Small intestine (tissue), 7 donors: Measurements from ENCODE around the gene CAMK2G. TPM values are rescaled to one million over a fixed set of nuclear protein-coding genes. Genes with fewer than 3 reads are reported as not detected.
A peak's percentile ranks its signal among the peaks of the same experiment; 100 is the strongest.
"Not testable (repeated sequence)": the region's sequence is repeated elsewhere in the genome, so short reads cannot be mapped to it uniquely, and the experiment has no call there.

Experiments used
- DNase-seq, 2 donors: peaks; one replicate each; pipeline versions ENCODE4 v3.0.0 to v3.0.0-alpha.2; 2013
- FAIRE-seq: peaks from 2 replicates; lab custom pipeline; 2012; peaks lifted over from hg19 to GRCh38; lab: Jason Lieb, UNC
- H3K27ac ChIP-seq, 3 donors: one replicate each; pipeline ENCODE4 v1.5.1; 2013; ENCODE audit warnings: low read length in 2 of 3, mild to moderate bottlenecking in 2 of 3, control low read depth in 1 of 3, inconsistent platforms in 1 of 3, low read depth in 1 of 3, moderate library complexity in 1 of 3
- H3K27me3 ChIP-seq, 3 donors: one replicate each; pipeline ENCODE4 v1.6.1; 2013; ENCODE audit warnings: low read length in 3 of 3, inconsistent platforms in 1 of 3; ENCODE audit not compliant: control insufficient read depth in 3 of 3, insufficient read depth in 3 of 3
- H3K36me3 ChIP-seq, 3 donors: one replicate each; pipeline ENCODE4 v1.6.1; 2013; ENCODE audit warnings: low read length in 3 of 3, inconsistent platforms in 1 of 3, low read depth in 1 of 3, mild to moderate bottlenecking in 1 of 3, moderate library complexity in 1 of 3; ENCODE audit not compliant: control insufficient read depth in 3 of 3, insufficient read depth in 2 of 3
- H3K4me1 ChIP-seq, 3 donors: one replicate each; pipeline ENCODE4 v1.6.1; 2013; ENCODE audit warnings: low read length in 2 of 3, inconsistent platforms in 1 of 3, low read depth in 1 of 3, mild to moderate bottlenecking in 1 of 3, moderate library complexity in 1 of 3; ENCODE audit not compliant: control insufficient read depth in 3 of 3, insufficient read depth in 2 of 3
- H3K4me3 ChIP-seq, 3 donors: one replicate each; pipeline ENCODE4 v1.5.1; 2013; ENCODE audit warnings: low read length in 3 of 3, control low read depth in 1 of 3, inconsistent platforms in 1 of 3, low read depth in 1 of 3, mild to moderate bottlenecking in 1 of 3, moderate library complexity in 1 of 3
- H3K9me3 ChIP-seq, 2 donors: one replicate each; pipeline ENCODE4 v1.6.1; 2013; ENCODE audit warnings: low read depth in 1 of 2, low read length in 1 of 2; ENCODE audit not compliant: control insufficient read depth in 2 of 2, insufficient read depth in 1 of 2
- WGBS, 3 donors: extraction: QIAGEN DNeasy Blood & Tissue Kit; methylation state at CpG; one replicate each; pipeline ENCODE4 v1.1.7; 2013; 5-methylcytosine and 5-hydroxymethylcytosine counted together
- polyA plus RNA-seq, 4 donors: library from polyadenylated mRNA; stranded (reverse) in 3 of 4; unstranded in 1 of 4; fragments of 200-250 nt in 3 of 4; fragments of 120-200 nt in 1 of 4; gene quantifications; one replicate each; pipeline versions ENCODE4 v1.2.1 to v1.2.3, GENCODE V29; 2013
- donor health status: healthy with polysubstance abuse.
- donor health status: control.
- donor health status: control.
- donor health status: Bipolar disorder and iron deficiency.
- donor health status: healthy.

Gene CAMK2G
- polyA plus RNA-seq, 4 donors = 33.1 to 74.9 (median 46.8) TPM

DNA sequence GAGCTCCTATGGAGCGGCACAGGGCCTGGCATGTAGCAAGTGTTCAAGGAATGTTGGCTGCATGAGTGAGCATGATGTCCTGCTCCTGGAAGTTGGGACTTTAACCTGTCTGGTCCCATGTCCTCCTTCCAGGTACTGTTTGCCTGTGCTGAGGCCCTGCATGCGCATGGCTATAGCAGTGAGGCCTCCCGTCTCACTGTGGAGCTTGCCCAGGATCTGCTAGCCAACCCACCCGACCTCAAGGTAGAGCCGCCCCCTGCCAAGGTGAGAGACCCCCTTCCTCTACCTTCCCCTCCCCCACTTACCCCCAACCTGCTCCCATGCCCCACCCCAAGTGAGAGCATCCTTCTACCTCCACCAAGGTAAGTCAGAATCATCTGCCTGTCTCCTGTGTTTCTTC lies 80.9 kb downstream of the CAMK2G start:
- no peak overlapping the region for H3K4me3 ChIP-seq
- FAIRE-seq = no peak
- H3K27me3 ChIP-seq = no peaks in the 10 kb centered on the region
- H3K27ac ChIP-seq = no peak overlapping the region
- H3K36me3 ChIP-seq = peaks cover 23 to 94% (median 58%) of the 10 kb centered on the region in 3 donors
- no peaks in the 10 kb centered on the region for H3K4me1 ChIP-seq
- WGBS, 3 donors = 92 to 96% (median 94%) methylated on average over 5 of the region's 5 CpGs
- no peaks in the 10 kb centered on the region for H3K9me3 ChIP-seq
- no peak for DNase-seq

DNA sequence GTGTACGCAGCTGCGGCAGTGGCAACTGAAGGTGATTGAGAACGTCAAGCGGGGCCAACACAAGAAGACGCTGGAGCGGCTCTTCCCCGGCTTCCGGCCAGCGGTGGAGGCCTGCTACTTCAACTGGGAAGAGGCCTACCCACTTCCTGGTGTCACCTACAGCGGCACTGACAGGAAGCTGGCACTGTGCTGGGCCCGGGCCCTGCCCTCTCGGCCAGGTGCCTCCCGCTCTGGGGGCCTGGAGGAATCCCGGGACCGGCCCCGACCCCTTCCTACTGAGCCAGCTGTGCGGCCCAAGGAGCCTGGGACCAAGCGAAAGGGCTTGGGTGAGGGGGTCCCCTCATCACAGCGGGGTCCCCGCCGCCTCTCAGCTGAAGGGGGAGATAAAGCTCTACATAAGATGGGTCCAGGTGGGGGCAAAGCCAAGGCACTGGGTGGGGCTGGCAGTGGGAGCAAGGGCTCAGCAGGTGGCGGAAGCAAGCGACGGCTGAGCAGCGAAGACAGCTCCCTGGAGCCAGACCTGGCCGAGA lies 82.4 kb downstream of the CAMK2G start:
- FAIRE-seq (no peak), DNase-seq (no peak)
- H3K9me3 ChIP-seq = no peaks in the 10 kb centered on the region
- no peak overlapping the region for H3K27ac ChIP-seq
- H3K36me3 ChIP-seq = peaks cover 23 to 92% (median 50%) of the 10 kb centered on the region in 3 donors
- no peak overlapping the region for H3K4me3 ChIP-seq
- H3K4me1 ChIP-seq = peaks cover 0 to 7% (median 5%) of the 10 kb centered on the region in 3 donors
- 92 to 97% (median 95%) methylated on average over 21 to 26 of the region's 26 CpGs for WGBS, 3 donors
- no peaks in the 10 kb centered on the region for H3K27me3 ChIP-seq

DNA sequence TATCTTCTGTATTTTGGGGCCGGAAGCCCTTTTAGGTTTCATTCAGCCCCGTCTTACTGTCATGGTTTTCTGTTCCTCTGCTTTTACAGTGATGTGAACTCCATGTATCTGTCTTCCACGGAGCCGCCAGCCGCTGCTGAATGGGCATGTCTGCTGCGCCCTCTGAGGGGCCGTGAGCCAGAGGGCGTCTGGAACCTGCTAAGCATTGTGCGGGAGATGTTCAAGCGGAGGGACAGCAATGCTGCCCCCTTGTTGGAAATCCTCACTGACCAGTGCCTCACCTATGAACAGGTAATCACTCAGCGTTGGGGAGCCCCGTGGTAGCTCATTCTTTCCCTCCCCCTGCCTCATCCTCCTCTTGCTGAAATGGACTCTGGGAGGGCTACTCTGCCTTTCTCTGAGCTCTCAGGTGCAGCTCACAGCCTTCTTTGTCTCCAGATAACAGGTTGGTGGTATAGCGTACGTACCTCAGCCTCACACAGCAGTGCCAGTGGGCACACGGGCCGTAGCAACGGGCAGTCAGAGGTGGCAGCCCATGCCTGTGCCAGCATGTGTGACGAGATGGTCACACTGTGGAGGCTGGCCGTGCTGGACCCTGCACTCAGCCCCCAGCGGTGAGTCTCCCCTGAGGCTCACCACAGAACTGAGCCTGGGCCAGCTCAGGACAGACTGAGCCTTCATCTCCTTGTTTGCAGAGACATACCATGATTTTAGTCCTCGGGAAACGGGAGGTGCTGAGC lies 83.3 kb downstream of the CAMK2G start:
- DNase-seq (no peak), FAIRE-seq (no peak)
- no peak overlapping the region for H3K4me3 ChIP-seq
- no peaks in the 10 kb centered on the region for H3K27me3 ChIP-seq
- H3K4me1 ChIP-seq = peaks cover 0 to 10% (median 5%) of the 10 kb centered on the region in 3 donors
- no peaks in the 10 kb centered on the region for H3K9me3 ChIP-seq
- WGBS, 3 donors = 94 to 95% (median 95%) methylated on average over 22 of the region's 22 CpGs
- no peak overlapping the region for H3K27ac ChIP-seq
- peaks cover 21 to 86% (median 46%) of the 10 kb centered on the region in 3 donors for H3K36me3 ChIP-seq

DNA sequence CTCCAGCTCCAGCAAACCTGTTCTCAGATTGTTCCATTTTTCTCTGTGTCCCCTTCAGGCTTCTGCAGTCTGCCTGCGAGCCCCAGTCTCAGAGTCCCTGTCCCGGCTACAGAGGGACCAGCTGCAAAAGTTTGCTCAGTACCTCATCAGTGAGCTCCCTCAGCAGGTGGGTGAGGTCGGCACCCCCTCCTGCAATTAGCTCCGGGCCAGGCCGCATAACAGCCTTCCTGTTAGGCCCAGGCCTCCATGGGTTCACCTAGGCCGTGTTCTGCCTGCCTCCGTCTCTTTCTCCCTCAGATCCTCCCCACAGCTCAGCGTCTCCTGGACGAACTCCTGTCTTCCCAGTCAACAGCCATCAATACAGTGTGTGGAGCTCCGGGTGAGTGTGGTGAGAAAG lies 84.7 kb downstream of the CAMK2G start:
- peaks cover 21 to 74% (median 42%) of the 10 kb centered on the region in 3 donors for H3K36me3 ChIP-seq
- H3K9me3 ChIP-seq = no peaks in the 10 kb centered on the region
- WGBS, 3 donors = 89 to 95% (median 91%) methylated on average over 10 of the region's 10 CpGs
- no peaks in the 10 kb centered on the region for H3K27me3 ChIP-seq
- no peak overlapping the region for H3K4me3 ChIP-seq
- peaks cover 0 to 13% (median 5%) of the 10 kb centered on the region in 3 donors for H3K4me1 ChIP-seq
- DNase-seq (no peak), FAIRE-seq (no peak)
- H3K27ac ChIP-seq = no peak overlapping the region

DNA sequence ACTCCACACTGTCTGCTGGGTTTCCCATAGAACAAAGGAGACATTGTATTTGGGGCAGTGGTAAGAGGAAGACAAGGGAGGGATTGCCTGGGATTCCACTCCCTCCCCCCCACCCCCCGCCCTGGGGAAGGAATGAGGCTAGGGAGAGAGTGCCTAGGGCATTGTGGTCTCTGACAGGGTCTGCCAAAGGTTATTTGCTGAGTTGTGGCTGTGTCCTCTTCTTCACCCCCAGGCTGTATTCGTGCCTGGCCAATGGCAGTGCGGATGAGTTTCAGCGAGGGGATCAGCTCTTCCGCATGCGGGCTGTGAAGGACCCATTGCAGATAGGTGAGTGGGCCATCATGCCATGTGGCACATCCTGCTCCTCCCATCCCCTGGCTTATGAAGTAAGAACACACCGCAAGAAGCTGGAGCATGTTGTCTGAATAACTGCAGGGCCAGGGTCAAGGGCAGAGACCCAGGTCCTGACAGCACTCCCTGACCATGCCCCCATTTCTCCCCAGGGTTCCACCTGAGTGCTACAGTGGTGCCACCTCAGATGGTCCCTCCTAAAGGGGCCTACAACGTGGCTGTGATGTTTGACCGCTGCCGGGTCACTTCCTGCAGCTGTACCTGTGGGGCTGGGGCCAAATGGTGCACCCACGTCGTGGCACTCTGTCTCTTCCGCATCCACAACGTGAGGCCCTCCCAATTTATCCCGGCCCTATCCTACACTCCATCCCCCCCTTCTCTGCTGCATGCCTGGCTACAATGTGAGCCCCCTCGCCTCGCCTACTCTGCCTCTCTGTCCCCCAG lies 85.3 kb downstream of the CAMK2G start:
- H3K36me3 ChIP-seq = peaks cover 17 to 68% (median 36%) of the 10 kb centered on the region in 3 donors
- peaks cover 0 to 13% (median 5%) of the 10 kb centered on the region in 3 donors for H3K4me1 ChIP-seq
- H3K27ac ChIP-seq = no peak overlapping the region
- no peak overlapping the region for H3K4me3 ChIP-seq
- 89 to 91% (median 90%) methylated on average over 17 of the region's 17 CpGs for WGBS, 3 donors
- H3K27me3 ChIP-seq = no peaks in the 10 kb centered on the region
- DNase-seq = no peak
- FAIRE-seq = no peak
- H3K9me3 ChIP-seq = no peaks in the 10 kb centered on the region

DNA sequence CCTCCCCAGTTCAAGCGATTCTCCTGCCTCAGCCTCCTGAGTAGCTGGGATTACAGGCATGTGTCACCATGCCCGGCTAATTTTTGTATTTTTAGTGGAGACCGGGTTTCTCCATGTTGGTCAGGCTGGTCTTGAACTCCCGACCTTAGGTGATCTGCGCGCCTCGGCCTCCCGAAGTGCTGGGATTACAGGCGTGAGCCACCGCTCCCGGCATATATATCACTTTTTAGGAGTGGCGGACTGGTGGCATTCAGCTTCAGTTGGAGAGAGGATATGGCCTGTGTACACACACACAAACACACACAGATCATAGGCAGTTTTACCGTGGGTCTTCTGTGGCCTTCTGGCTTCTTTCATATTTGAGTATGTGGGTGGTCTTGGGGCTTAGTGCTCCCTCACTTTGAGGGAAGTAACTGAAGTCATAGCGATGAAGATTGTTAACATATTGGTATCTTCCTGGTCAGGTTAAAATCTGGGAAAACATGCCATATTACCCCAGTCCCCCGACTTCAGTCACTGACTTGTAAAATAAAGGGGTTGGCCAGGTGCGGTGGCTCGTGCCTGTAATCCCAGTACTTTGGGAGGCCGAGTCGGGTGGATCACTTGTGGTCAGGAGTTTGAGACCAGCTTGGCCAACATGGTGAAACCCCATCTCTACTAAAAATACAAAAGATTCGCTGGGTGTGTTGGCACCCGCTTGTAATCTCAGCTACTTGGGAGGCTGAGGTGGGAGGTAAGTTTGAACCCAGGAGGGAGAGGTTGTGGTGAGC lies 87.1 kb downstream of the CAMK2G start:
- not testable (repeated sequence) for H3K27me3 ChIP-seq, H3K9me3 ChIP-seq, DNase-seq, H3K27ac ChIP-seq, FAIRE-seq
- Histone ChIP-seq H3K36me3 (peaks cover 14 to 50% (median 23%) of the 10 kb centered on the region in 3 donors), H3K4me3 (peak overlapping the region in 2 of 3 donors; percentile 87 to 90), H3K4me1 (peaks cover 2 to 20% (median 11%) of the 10 kb centered on the region in 3 donors)
- WGBS, 3 donors = 85 to 89% (median 86%) methylated on average over 21 of the region's 21 CpGs

DNA sequence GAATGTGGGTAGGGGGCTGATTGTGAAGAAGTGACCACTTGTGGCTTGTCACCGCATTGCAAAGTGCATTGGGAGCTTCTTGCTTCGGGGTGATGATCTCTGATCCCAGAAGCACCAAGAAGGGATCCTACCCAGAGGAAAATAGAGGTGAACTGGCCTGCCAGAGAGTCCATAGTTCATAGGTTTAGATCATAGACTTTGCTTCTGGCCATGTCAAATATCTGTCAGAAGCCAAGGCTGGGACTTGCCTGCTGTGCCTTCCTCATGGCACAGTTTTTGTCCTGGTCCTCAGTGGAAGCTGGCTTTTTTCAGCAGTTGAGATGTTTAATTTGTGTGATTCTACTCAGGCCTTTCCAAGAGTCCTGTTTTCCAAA lies 87.9 kb downstream of the CAMK2G start:
- peaks cover 2 to 20% (median 11%) of the 10 kb centered on the region in 3 donors for H3K4me1 ChIP-seq
- H3K27me3 ChIP-seq = no peaks in the 10 kb centered on the region
- WGBS, 3 donors = 4 to 8% (median 4%) methylated on average over 2 of the region's 2 CpGs
- FAIRE-seq (no peak), DNase-seq (peak in 1 of 2 donors; percentile 77)
- H3K4me3 ChIP-seq = peak overlapping the region; percentile 81 to 90 (median 87)
- H3K27ac ChIP-seq = peak overlapping the region; percentile 86 to 89 (median 87)
- H3K36me3 ChIP-seq = peaks cover 12 to 42% (median 16%) of the 10 kb centered on the region in 3 donors
- no peaks in the 10 kb centered on the region for H3K9me3 ChIP-seq
